IPS-15b (cell line): ENCODE data around the gene JAML.

Experiments
- H3K27me3 ChIP-seq: one replicate; pipeline ENCODE4 v1.6.1; 2013; ENCODE audit warnings: low read length; ENCODE audit not compliant: control insufficient read depth, insufficient read depth
- H3K36me3 ChIP-seq: one replicate; pipeline ENCODE4 v1.6.1; 2013; ENCODE audit warnings: low read length; ENCODE audit not compliant: control insufficient read depth, insufficient read depth
- H3K4me1 ChIP-seq: one replicate; pipeline ENCODE4 v1.6.1; 2013; ENCODE audit warnings: mild to moderate bottlenecking, low read length; ENCODE audit not compliant: control insufficient read depth, insufficient read depth
- H3K4me3 ChIP-seq: one replicate; pipeline ENCODE4 v1.5.1; 2013; ENCODE audit warnings: low read depth, low read length
- H3K9ac ChIP-seq: one replicate; pipeline ENCODE4 v1.6.1; 2013; ENCODE audit warnings: low read depth, mild to moderate bottlenecking, low read length
- H3K9me3 ChIP-seq: one replicate; pipeline ENCODE4 v1.6.1; 2013; ENCODE audit warnings: mild to moderate bottlenecking, low read length; ENCODE audit not compliant: control insufficient read depth, insufficient read depth

The JAML gene

DNA sequence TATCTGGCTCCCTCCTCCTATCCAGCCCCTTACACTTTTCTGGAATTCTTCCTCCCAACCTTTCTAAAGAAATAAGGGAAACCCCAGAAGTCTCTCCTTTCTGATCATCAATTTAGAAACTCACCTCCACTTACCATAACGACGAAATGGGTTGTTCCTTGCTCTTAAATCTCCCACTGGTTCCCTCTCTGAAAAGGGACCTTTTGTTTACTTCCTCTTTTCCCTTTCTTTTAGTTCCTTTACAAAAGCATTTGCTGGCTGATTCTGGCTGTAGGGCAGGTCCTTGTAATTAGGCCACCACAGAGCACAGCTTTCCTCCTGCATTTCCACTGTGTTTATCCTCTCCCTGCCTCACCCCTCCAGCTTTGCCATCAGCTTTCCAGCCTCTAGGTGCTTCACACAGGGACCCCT lies 12.0 kb downstream of the JAML start:
- Histone ChIP-seq H3K36me3 (no peaks in the 10 kb centered on the region), H3K9ac (no peak overlapping the region), H3K27me3 (peaks cover 1% of the 10 kb centered on the region), H3K9me3 (no peaks in the 10 kb centered on the region), H3K4me3 (no peak overlapping the region), H3K4me1 (peaks cover 31% of the 10 kb centered on the region)

DNA sequence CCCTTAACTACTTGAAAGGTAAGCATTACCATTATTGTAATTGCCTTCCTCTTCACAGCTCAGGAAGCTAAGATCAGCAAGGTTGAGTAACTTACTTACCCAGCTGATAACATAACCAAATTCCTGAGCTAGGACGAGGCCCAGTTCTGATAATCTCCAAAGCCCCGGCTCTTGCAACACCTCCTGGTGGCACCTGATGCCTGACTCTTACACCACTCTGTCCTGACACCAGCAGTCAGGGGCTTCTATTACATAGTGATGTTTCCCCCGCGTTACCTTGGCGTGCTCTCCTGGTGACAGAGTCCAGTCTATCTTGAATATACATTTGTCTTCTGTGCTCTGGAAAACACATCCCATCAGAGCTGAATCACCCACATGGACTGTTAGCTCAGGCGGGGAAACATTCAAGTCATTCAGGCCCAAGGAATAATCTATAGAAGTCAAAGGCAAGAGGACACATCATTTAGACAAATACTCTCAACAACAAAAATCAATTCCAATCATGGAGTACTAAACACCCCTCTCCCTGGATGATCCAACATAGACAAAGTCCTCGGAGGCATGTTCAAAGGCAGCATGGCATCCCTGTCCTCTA lies 12.6 kb downstream of the JAML start:
- no peak overlapping the region for H3K4me3 ChIP-seq
- H3K9ac ChIP-seq = no peak overlapping the region
- H3K36me3 ChIP-seq = no peaks in the 10 kb centered on the region
- peaks cover 31% of the 10 kb centered on the region for H3K4me1 ChIP-seq
- H3K9me3 ChIP-seq = no peaks in the 10 kb centered on the region
- peaks cover 3% of the 10 kb centered on the region for H3K27me3 ChIP-seq

GRCh38 chr11:118211006-118211405 lies 13.8 kb downstream of the JAML start:
- Histone ChIP-seq H3K27me3 (peaks cover 3% of the 10 kb centered on the region), H3K9ac (no peak overlapping the region), H3K4me3 (no peak overlapping the region), H3K4me1 (peaks cover 31% of the 10 kb centered on the region), H3K36me3 (no peaks in the 10 kb centered on the region), H3K9me3 (no peaks in the 10 kb centered on the region)

GRCh38 chr11:118210323-118210722 lies 14.5 kb downstream of the JAML start:
- Histone ChIP-seq H3K9me3 (no peaks in the 10 kb centered on the region), H3K9ac (no peak overlapping the region), H3K4me1 (peaks cover 31% of the 10 kb centered on the region), H3K36me3 (no peaks in the 10 kb centered on the region), H3K4me3 (no peak overlapping the region), H3K27me3 (peaks cover 3% of the 10 kb centered on the region)

GRCh38 chr11:118209033-118209432 lies 15.8 kb downstream of the JAML start:
- no peak overlapping the region for H3K4me3 ChIP-seq
- H3K4me1 ChIP-seq = peaks cover 31% of the 10 kb centered on the region
- peaks cover 3% of the 10 kb centered on the region for H3K27me3 ChIP-seq
- H3K9ac ChIP-seq = no peak overlapping the region
- H3K36me3 ChIP-seq = no peaks in the 10 kb centered on the region
- H3K9me3 ChIP-seq = no peaks in the 10 kb centered on the region

DNA sequence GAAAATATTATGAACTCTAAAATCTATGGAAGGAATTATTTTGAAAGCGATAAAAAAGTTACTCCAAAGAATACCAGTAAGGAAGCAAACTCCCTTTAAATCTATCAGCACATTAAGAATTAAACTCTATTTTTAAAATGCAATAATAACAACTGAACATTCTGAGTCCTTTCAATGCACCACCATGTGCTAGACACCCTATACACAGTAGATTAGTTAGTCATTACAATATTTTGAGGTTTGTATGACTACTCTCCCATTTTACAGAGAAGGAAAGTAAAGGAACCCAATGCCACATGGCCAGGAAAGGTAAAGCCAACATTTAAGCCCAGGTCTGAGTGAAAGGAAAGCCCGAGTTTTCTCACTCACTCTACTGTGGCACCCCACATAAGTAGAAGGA lies 17.7 kb downstream of the JAML start:
- Histone ChIP-seq H3K27me3 (peaks cover 6% of the 10 kb centered on the region), H3K4me3 (no peak overlapping the region), H3K4me1 (peaks cover 17% of the 10 kb centered on the region), H3K36me3 (no peaks in the 10 kb centered on the region), H3K9me3 (no peaks in the 10 kb centered on the region), H3K9ac (no peak overlapping the region)

GRCh38 chr11:118206391-118207031 lies 18.3 kb downstream of the JAML start:
- no peak overlapping the region for H3K9ac ChIP-seq
- H3K4me1 ChIP-seq = peaks cover 12% of the 10 kb centered on the region
- H3K36me3 ChIP-seq = no peaks in the 10 kb centered on the region
- H3K27me3 ChIP-seq = peaks cover 6% of the 10 kb centered on the region
- no peaks in the 10 kb centered on the region for H3K9me3 ChIP-seq
- H3K4me3 ChIP-seq = no peak overlapping the region

DNA sequence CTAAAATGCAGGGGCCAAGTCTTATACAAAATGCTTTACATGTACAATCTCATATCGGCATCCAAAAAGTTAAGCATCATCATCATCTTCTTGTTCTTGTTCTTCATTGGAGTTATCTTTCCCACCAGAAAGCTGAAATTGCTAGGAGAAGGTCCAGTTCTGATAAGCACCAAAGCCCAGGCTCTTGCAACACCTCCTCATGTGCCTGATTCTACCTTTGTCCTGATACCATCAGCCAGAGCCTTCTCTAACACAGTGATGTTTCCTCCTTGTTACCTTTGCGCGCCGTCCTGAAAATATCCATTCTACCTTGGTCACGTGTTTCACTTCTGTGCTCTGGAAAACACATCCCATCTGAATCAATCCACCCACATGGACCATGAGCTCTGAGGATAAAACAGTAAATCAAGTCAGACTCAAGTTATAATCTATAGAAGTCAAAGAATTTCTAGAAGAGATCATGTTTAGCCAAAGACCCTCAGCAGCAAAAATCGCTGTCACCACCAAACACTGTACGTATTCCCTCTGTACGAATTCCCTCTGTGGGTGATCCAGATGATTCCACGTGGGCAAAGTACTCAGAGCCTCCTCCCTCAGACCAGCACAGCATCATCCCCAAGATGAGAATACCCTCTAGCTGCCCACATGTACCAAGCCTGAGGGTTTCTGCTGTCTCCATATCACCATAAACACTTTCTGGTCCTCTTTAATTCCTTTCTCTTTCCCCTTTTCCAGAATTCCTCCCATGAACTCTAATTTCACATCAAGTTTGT lies 19.0 kb downstream of the JAML start:
- H3K4me3 ChIP-seq = no peak overlapping the region
- H3K27me3 ChIP-seq = peaks cover 6% of the 10 kb centered on the region
- no peaks in the 10 kb centered on the region for H3K36me3 ChIP-seq
- no peaks in the 10 kb centered on the region for H3K9me3 ChIP-seq
- H3K4me1 ChIP-seq = peaks cover 6% of the 10 kb centered on the region
- H3K9ac ChIP-seq = no peak overlapping the region

GRCh38 chr11:118202599-118203422 lies 22.0 kb downstream of the JAML start:
- no peaks in the 10 kb centered on the region for H3K4me1 ChIP-seq
- no peak overlapping the region for H3K4me3 ChIP-seq
- no peaks in the 10 kb centered on the region for H3K36me3 ChIP-seq
- H3K9ac ChIP-seq = no peak overlapping the region
- no peaks in the 10 kb centered on the region for H3K9me3 ChIP-seq
- peaks cover 5% of the 10 kb centered on the region for H3K27me3 ChIP-seq

DNA sequence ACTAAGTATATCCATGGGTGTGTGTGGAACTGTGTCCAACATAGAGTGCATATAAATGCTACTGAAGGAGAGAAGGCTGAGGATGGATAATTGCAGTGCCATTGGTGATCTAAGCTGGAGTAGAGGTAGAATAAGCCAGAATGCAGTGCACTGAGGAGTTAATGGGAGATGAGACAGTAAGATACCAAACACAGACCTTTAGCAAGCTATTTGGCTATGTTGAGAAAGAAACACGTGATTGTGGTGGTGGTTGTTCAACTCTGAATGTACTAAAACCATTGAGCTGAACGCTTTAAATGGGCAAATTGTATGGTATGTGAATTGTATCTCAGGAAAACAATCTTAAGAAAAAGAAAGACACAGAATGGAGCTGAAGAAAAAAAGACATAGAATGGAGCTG lies 22.8 kb downstream of the JAML start:
- Histone ChIP-seq H3K9ac (no peak overlapping the region), H3K36me3 (no peaks in the 10 kb centered on the region), H3K27me3 (peaks cover 3% of the 10 kb centered on the region), H3K4me1 (no peaks in the 10 kb centered on the region), H3K4me3 (no peak overlapping the region), H3K9me3 (no peaks in the 10 kb centered on the region)

GRCh38 chr11:118200901-118201680 lies 23.7 kb downstream of the JAML start:
- Histone ChIP-seq H3K4me3 (no peak overlapping the region), H3K27me3 (peaks cover 3% of the 10 kb centered on the region), H3K36me3 (no peaks in the 10 kb centered on the region)

More at GRCh38 chr11:118200901-118201680, 23.7 kb downstream of the JAML start:
- Histone ChIP-seq H3K9me3 (no peaks in the 10 kb centered on the region), H3K9ac (no peak overlapping the region), H3K4me1 (peaks cover 3% of the 10 kb centered on the region)
